SK-N-SH (cell line): ENCODE measurements around the gene CNPPD1.

ENCODE experiments used
- CHD2 ChIP-seq: fragments of 150-350 bp; IDR thresholded peaks from 2 replicates; pipeline ENCODE4 v1.6.1; 2018; ENCODE audit warnings: low read length; ENCODE audit not compliant: partially characterized antibody
- CTCF ChIP-seq: fragments of 200-600 bp; sonication (generic); IDR thresholded peaks from 2 replicates; pipeline ENCODE4 v1.6.1; 2017; ENCODE audit warnings: antibody characterized with exemption, mild to moderate bottlenecking, moderate library complexity
- FOSL2 ChIP-seq: IDR thresholded peaks from 2 replicates; pipeline ENCODE4 v1.4.0; 2012; ENCODE audit warnings: low read depth, mild to moderate bottlenecking, moderate library complexity, borderline replicate concordance
- GABPA ChIP-seq: IDR thresholded peaks from 2 replicates; pipeline ENCODE4 v1.4.0; 2012; ENCODE audit warnings: low read depth, mild to moderate bottlenecking
- POLR2AphosphoS5 ChIP-seq: IDR thresholded peaks from 2 replicates; pipeline ENCODE4 v1.6.1; 2012; ENCODE audit warnings: low read depth, low read length

- TF ChIP-seq FOSL2 (no peak), GABPA (no peak), POLR2AphosphoS5 (no peak), CTCF (no peak), CHD2 (no peak)
These were observed 30.6 kb upstream of the CNPPD1 start for GRCh38 chr2:219207134-219207883.
